Measurements from ENCODE around the gene PTPRO.

- TF ChIP-seq POLR2AphosphoS5 (IDR thresholded peaks at IDR 0.05; ENCODE audit: low read depth, low read length) (no peak), POLR2A (IDR thresholded peaks at IDR 0.05; ENCODE audit: low read depth, low read length) (no peak)
These were observed 46.1 kb upstream of the PTPRO start for GRCh38 chr12:15276088-15276698.
